OCI-LY1 (cell line): ENCODE results near the gene EPN2.
"Not testable (repeated sequence)": the region's sequence is repeated elsewhere in the genome, so short reads cannot be mapped to it uniquely, and the experiment has no call there.

Source experiments
- EZH2 ChIP-seq: fragments of 200-600 bp; sonication (generic), shearing (Covaris generic); IDR thresholded peaks from 2 replicates; pipeline ENCODE4 v1.8.0; 2017; ENCODE audit warnings: borderline replicate concordance, mixed run types, mild to moderate bottlenecking, antibody characterized with exemption, low read length, moderate library complexity, mixed read lengths
- TF ChIP-seq, protein P1 (sequence below): fragments of 200-600 bp; sonication (generic), shearing (Covaris generic); IDR thresholded peaks from 2 replicates; pipeline ENCODE4 v1.5.1; 2017; ENCODE audit warnings: mild to moderate bottlenecking, antibody characterized with exemption, low read length, moderate library complexity, mixed read lengths

DNA sequence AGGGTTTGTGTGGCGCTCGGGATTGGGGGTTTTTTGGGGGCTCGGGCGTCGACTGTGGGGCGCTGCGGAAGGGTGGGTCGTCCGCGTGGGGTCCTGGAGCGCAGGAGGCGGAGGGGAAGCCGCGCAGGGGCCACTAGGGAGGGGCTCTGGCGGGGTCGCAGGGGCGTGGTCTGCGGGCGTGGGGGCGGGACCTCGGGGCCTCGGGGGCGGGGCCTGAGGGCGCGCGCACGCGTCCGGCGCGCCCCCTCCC is at the start of gene EPN2:
- TF ChIP-seq, protein P1, sequence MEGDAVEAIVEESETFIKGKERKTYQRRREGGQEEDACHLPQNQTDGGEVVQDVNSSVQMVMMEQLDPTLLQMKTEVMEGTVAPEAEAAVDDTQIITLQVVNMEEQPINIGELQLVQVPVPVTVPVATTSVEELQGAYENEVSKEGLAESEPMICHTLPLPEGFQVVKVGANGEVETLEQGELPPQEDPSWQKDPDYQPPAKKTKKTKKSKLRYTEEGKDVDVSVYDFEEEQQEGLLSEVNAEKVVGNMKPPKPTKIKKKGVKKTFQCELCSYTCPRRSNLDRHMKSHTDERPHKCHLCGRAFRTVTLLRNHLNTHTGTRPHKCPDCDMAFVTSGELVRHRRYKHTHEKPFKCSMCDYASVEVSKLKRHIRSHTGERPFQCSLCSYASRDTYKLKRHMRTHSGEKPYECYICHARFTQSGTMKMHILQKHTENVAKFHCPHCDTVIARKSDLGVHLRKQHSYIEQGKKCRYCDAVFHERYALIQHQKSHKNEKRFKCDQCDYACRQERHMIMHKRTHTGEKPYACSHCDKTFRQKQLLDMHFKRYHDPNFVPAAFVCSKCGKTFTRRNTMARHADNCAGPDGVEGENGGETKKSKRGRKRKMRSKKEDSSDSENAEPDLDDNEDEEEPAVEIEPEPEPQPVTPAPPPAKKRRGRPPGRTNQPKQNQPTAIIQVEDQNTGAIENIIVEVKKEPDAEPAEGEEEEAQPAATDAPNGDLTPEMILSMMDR: not testable (repeated sequence)
- TF ChIP-seq EZH2: not testable (repeated sequence)
